ENCODE results near the gene RHOU.

DNA sequence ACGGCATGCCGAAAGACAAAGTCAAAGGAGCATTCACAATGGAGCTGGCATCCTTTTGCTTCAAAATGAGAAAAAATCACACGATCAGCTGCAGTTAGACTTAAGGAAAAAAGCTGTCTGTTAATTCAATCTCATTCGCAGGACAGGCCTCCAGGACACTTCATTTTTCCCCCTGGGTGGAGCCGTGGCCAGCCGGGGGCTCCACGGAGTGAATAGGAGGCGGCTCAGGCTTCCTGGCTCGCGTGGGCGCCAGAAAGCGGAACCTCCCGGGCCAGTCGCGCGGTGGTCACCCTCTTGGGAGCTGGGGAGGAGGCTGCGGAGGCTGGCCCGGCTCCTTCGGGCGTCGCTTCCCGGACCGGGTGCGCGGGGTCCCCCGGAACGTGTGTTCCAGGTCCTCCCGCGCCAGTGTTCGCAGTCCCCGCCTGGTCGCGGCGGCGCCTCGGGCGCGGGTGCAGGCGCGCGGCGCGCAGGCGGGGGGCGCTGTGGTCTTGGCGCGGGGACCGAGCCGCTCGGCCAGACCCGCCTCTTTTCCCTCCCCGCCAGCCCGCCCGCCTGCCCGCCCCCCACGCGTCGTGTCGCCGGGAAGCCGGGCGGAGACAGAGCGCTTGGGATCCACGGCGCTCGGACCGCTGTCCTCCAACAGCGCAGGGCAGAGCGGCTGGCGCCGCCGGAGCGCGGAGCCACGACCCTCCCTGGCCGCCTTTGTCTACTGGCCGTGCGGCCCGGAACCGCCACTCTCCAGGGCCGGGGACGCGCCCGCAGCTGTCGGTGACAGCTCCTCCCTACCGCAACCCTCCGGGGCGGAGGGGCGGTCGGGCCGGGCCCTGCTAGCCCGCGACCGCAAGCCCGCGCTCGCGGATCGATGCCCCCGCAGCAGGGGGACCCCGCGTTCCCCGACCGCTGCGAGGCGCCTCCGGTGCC lies at the start of gene RHOU:
- peak; percentile 14 for TF ChIP-seq EZH2 (IDR thresholded peaks at IDR 0.05; ENCODE audit: low read length, missing control alignments)
- TF ChIP-seq, protein P1, sequence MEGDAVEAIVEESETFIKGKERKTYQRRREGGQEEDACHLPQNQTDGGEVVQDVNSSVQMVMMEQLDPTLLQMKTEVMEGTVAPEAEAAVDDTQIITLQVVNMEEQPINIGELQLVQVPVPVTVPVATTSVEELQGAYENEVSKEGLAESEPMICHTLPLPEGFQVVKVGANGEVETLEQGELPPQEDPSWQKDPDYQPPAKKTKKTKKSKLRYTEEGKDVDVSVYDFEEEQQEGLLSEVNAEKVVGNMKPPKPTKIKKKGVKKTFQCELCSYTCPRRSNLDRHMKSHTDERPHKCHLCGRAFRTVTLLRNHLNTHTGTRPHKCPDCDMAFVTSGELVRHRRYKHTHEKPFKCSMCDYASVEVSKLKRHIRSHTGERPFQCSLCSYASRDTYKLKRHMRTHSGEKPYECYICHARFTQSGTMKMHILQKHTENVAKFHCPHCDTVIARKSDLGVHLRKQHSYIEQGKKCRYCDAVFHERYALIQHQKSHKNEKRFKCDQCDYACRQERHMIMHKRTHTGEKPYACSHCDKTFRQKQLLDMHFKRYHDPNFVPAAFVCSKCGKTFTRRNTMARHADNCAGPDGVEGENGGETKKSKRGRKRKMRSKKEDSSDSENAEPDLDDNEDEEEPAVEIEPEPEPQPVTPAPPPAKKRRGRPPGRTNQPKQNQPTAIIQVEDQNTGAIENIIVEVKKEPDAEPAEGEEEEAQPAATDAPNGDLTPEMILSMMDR (conservative IDR thresholded peaks at IDR 0.05 in 1 of 2, IDR thresholded peaks at IDR 0.05 in 1 of 2; ENCODE audit: low read depth in 1 of 2, low read length in 2 of 2): peak; percentile 20 to 23
